Muscle of leg (tissue), 11 donors: ENCODE data around the gene STX8. TPM values are rescaled to one million over a fixed set of nuclear protein-coding genes. Genes with fewer than 3 reads are reported as not detected.

Experiments
- DNase-seq: peaks from one replicate; pipeline ENCODE4 v3.0.0; 2013
- H3K27ac ChIP-seq: one replicate; pipeline ENCODE4 v1.5.1; 2013; ENCODE audit warnings: mild to moderate bottlenecking, low read length, control low read depth
- H3K27me3 ChIP-seq: one replicate; pipeline ENCODE4 v1.6.1; 2013; ENCODE audit warnings: low read length; ENCODE audit not compliant: control insufficient read depth, insufficient read depth
- H3K36me3 ChIP-seq: one replicate; pipeline ENCODE4 v1.6.1; 2013; ENCODE audit warnings: low read length; ENCODE audit not compliant: control insufficient read depth, insufficient read depth
- H3K4me1 ChIP-seq: one replicate; pipeline ENCODE4 v1.6.1; 2013; ENCODE audit warnings: low read length; ENCODE audit not compliant: control insufficient read depth, insufficient read depth
- H3K4me3 ChIP-seq: one replicate; pipeline ENCODE4 v1.5.1; 2013; ENCODE audit warnings: low read length, control low read depth
- H3K9me3 ChIP-seq: replicated peaks from 2 replicates; pipeline ENCODE4 v1.6.1; 2013; ENCODE audit warnings: low read depth, low read length; ENCODE audit not compliant: control insufficient read depth
- WGBS: methylation state at CpG from one replicate; pipeline ENCODE4 v1.1.5; 2013; ENCODE audit warnings: missing lambda C conversion rate; ENCODE audit not compliant: insufficient coverage; 5-methylcytosine and 5-hydroxymethylcytosine counted together
- polyA plus RNA-seq, 8 donors: library from polyadenylated mRNA; unstranded; fragments of 120-200 nt; gene quantifications; one replicate each; pipeline versions ENCODE4 v1.2.1 to v1.2.3, GENCODE V29; 2013; ENCODE audit warnings: inconsistent platforms in 1 of 8, low replicate concordance in 1 of 8; ENCODE audit not compliant: insufficient read length in 8 of 8, insufficient read depth in 1 of 8
- total RNA-seq: library from RNA; stranded (reverse); fragments of 120-200 nt; gene quantifications from one replicate; pipeline ENCODE4 v1.2.4, GENCODE V29; 2013

The STX8 gene
- total and polyA plus RNA-seq, 9 donors: 39.1 to 68.8 (median 46.2) TPM

GRCh38 chr17:9200699-9201359 is 374.8 kb downstream of the STX8 start:
- Histone ChIP-seq H3K36me3 (no peaks in the 10 kb centered on the region), H3K27me3 (peaks cover 1% of the 10 kb centered on the region), H3K4me1 (peaks cover 48% of the 10 kb centered on the region), H3K4me3 (no peak overlapping the region), H3K9me3 (no peaks in the 10 kb centered on the region), H3K27ac (peak overlapping the region; percentile 96)
- no peak for DNase-seq
- 80% methylated on average over 5 of the region's 5 CpGs for WGBS

Other genes with a start within 250 kb of the STX8 start
- not detected for gene CFAP52, start 822 bp upstream of the STX8 start, total RNA-seq
- 1 to 10 TPM in 1 of 8 donors, under 1 TPM in 6, not detected in 1; 0.10 to 1.4 (median 0.17) TPM for gene CFAP52, start 822 bp upstream of the STX8 start, polyA plus RNA-seq
- 0.49 TPM for gene USP43, start 69.7 kb upstream of the STX8 start, total RNA-seq
- under 1 TPM; 0.28 to 0.94 (median 0.45) TPM for gene USP43, start 69.7 kb upstream of the STX8 start, polyA plus RNA-seq
- gene DHRS7C, start 215.8 kb upstream of the STX8 start, total RNA-seq: 143 TPM
- gene DHRS7C, start 215.8 kb upstream of the STX8 start, polyA plus RNA-seq: 100 to 1,000 TPM in 1 of 8 donors, 10 to 100 TPM in 7; 42.4 to 106 (median 83.8) TPM
- gene GSG1L2, start 246.3 kb upstream of the STX8 start, total RNA-seq: not detected
- gene GSG1L2, start 246.3 kb upstream of the STX8 start, polyA plus RNA-seq: not detected